GM19395 (cell line): ENCODE data around the gene DHX58.

Experiments
- ATAC-seq: cut with Tn5 transposase; IDR thresholded peaks from one replicate; pipeline ENCODE4 v1.9.1; 2021; ENCODE audit warnings: mild to moderate bottlenecking, moderate library complexity; ENCODE audit not compliant: unreplicated experiment

DHX58 gene

GRCh38 chr17:42087736-42088705 is 24.5 kb downstream of the DHX58 start:
- ATAC-seq = no peak

GRCh38 chr17:42087042-42087701 is 25.3 kb downstream of the DHX58 start:
- ATAC-seq = no peak

- no peak for ATAC-seq
These were observed 30.9 kb downstream of the DHX58 start for GRCh38 chr17:42081516-42082129.

- ATAC-seq = no peak
These were observed 33.0 kb downstream of the DHX58 start for GRCh38 chr17:42079541-42079940.

- no peak for ATAC-seq
These were observed 34.0 kb downstream of the DHX58 start for GRCh38 chr17:42078396-42079043.

GRCh38 chr17:42077755-42078154 is 34.8 kb downstream of the DHX58 start:
- ATAC-seq = no peak

GRCh38 chr17:42076797-42077559 is 35.5 kb downstream of the DHX58 start:
- no peak for ATAC-seq

GRCh38 chr17:42075789-42076188 is 36.7 kb downstream of the DHX58 start:
- no peak for ATAC-seq

GRCh38 chr17:42072323-42073187 is 40.0 kb downstream of the DHX58 start:
- ATAC-seq = no peak

- no peak for ATAC-seq
These were observed 40.7 kb downstream of the DHX58 start for GRCh38 chr17:42071810-42072209.

- ATAC-seq = no peak
These were observed 43.5 kb downstream of the DHX58 start for GRCh38 chr17:42068979-42069378.

- ATAC-seq = no peak
These were observed 45.0 kb downstream of the DHX58 start for GRCh38 chr17:42067371-42068091.

GRCh38 chr17:42065201-42065600 is 47.3 kb downstream of the DHX58 start:
- ATAC-seq = no peak

GRCh38 chr17:42062681-42063080 is 49.8 kb downstream of the DHX58 start:
- no peak for ATAC-seq

GRCh38 chr17:42061646-42062487 is 50.6 kb downstream of the DHX58 start:
- no peak for ATAC-seq

GRCh38 chr17:42060231-42060630 is 52.3 kb downstream of the DHX58 start:
- ATAC-seq = no peak

GRCh38 chr17:42059815-42060214 is 52.7 kb downstream of the DHX58 start:
- no peak for ATAC-seq

GRCh38 chr17:42058063-42058462 is 54.5 kb downstream of the DHX58 start:
- ATAC-seq = no peak
